Lower leg skin (tissue), 4 donors: ENCODE results near the gene VIT. TPM values are rescaled to one million over a fixed set of nuclear protein-coding genes. Genes with fewer than 3 reads are reported as not detected.
A peak's percentile ranks its signal among the peaks of the same experiment; 100 is the strongest.

Source experiments
- DNase-seq, 2 donors: peaks; one replicate each; pipeline ENCODE4 v3.0.0-alpha.2; 2019; ENCODE audit warnings: low spot score in 2 of 2
- H3K4me3 ChIP-seq: fragments of 200-600 bp; sonication (generic); 2 replicates; pipeline ENCODE4 v1.5.1; 2017; ENCODE audit warnings: mild to moderate bottlenecking, low read depth; ENCODE audit not compliant: poor library complexity, severe bottlenecking
- POLR2A ChIP-seq, 2 donors: fragments of 450-650 bp; IDR thresholded peaks; one replicate each; pipeline ENCODE4 v1.6.1; 2016 to 2017; ENCODE audit warnings: antibody characterized with exemption in 2 of 2, mild to moderate bottlenecking in 1 of 2, moderate library complexity in 1 of 2
- whole genome bisulfite sequencing, 2 donors: methylation state at CpG; one replicate each; pipeline ENCODE4 v1.1.5; 2018; 5-methylcytosine and 5-hydroxymethylcytosine counted together
- intact Hi-C: fragments of 100-400 bp; cut with DNase I; formaldehyde crosslinking; loops from one replicate; pipeline ENCODE4 v1.15.0; 2023; ENCODE audit warnings: low total_unique reads
- total RNA-seq, 4 donors: library from RNA; depleted of rRNA; stranded (reverse); fragments of >200 nt; gene quantifications; one replicate each; pipeline ENCODE4 v1.1.0, GENCODE V29; 2016
- TF ChIP-seq, protein P1 (sequence below), 3 donors: fragments of 450-650 bp; IDR thresholded peaks; one replicate each; pipeline ENCODE4 v1.5.1; 2016; ENCODE audit warnings: antibody characterized with exemption in 3 of 3, mild to moderate bottlenecking in 3 of 3, moderate library complexity in 2 of 3

VIT gene
- total RNA-seq, 4 donors from 2014 or later = 10.0 to 23.7 (median 13.8) TPM

DNA sequence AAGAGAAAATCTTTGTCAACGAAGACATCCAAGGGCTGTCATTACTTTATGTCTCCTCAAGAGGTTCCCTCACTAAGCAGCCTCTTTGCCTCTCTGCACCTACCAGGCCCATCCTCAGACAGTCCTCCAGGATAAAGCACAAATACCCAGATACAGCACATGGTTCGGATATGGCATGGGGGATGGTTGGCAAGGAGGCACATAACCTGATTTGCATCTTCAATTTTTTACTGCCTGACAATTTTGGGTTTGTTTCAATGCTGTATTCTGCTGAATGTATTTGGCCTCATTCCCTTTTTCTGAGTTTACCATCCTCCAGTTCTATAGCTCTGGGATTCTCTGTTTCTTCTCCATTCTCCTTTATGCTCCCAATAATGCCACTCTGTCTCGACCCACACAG is 78.8 kb downstream of the VIT start:
- WGBS, 2 donors = 85 to 88% methylated on average over 3 of the region's 3 CpGs

DNA sequence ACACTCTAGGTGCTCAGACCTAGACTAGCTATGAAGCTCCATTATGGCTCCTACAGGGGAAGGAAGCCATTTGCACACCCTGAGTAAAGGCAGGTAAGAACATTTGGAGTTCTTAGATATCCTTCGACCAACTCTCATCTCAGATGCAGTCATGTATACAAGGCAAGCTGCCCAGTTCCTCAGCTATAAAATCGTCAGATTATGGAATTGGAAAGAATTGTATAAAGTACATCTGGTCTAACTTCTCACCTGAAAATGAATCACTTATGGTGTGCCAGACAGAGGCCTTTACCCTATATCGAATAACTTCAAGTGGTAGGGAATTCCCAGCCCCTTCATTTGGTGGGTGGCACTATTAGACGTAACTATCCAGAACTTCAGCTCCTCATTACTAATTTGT is 79.3 kb downstream of the VIT start:
- no peak for DNase-seq
- H3K4me3 ChIP-seq = no peak overlapping the region
- WGBS, 2 donors = 82 to 88% methylated on average over 4 of the region's 4 CpGs
- intact Hi-C loops = no loop called here
- TF ChIP-seq POLR2A (IDR thresholded peaks at IDR 0.05) = no peak
- TF ChIP-seq, protein P1, sequence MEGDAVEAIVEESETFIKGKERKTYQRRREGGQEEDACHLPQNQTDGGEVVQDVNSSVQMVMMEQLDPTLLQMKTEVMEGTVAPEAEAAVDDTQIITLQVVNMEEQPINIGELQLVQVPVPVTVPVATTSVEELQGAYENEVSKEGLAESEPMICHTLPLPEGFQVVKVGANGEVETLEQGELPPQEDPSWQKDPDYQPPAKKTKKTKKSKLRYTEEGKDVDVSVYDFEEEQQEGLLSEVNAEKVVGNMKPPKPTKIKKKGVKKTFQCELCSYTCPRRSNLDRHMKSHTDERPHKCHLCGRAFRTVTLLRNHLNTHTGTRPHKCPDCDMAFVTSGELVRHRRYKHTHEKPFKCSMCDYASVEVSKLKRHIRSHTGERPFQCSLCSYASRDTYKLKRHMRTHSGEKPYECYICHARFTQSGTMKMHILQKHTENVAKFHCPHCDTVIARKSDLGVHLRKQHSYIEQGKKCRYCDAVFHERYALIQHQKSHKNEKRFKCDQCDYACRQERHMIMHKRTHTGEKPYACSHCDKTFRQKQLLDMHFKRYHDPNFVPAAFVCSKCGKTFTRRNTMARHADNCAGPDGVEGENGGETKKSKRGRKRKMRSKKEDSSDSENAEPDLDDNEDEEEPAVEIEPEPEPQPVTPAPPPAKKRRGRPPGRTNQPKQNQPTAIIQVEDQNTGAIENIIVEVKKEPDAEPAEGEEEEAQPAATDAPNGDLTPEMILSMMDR (IDR thresholded peaks at IDR 0.05) = no peak

More for the DNA sequence above, 78.8 kb downstream of the VIT start:
- intact Hi-C loops = no loop called here
- H3K4me3 ChIP-seq = no peak overlapping the region
- TF ChIP-seq, protein P1 (IDR thresholded peaks at IDR 0.05) = no peak
- TF ChIP-seq POLR2A (IDR thresholded peaks at IDR 0.05) = no peak
- DNase-seq = peak in 1 of 2 donors; percentile 20

DNA sequence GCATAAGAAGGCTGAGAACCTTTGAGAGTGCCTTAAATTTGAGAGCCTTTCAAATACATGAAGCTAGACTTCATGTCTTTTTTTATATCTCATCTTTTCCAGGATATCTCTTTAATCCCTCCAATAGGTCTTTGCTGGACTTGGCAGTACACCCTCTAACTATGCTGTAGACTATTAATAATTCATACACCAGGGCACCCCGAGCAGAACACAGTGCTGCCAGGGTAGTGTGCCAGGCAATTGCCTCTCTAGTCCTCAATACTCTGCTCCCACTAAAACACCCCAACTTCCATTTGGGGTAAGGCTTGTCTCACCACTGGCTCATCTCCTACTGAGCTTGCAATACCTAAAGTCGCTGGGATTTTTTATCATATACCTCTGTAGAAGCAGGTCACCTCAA is 80.8 kb downstream of the VIT start:
- WGBS, 2 donors = 50 to 68% methylated on average over 2 of the region's 2 CpGs
- peak in 1 of 2 donors; percentile 37 for DNase-seq
- no peak for TF ChIP-seq POLR2A (IDR thresholded peaks at IDR 0.05)
- TF ChIP-seq, protein P1 (IDR thresholded peaks at IDR 0.05) = no peak
- no peak overlapping the region for H3K4me3 ChIP-seq
- intact Hi-C loops = no loop called here

DNA sequence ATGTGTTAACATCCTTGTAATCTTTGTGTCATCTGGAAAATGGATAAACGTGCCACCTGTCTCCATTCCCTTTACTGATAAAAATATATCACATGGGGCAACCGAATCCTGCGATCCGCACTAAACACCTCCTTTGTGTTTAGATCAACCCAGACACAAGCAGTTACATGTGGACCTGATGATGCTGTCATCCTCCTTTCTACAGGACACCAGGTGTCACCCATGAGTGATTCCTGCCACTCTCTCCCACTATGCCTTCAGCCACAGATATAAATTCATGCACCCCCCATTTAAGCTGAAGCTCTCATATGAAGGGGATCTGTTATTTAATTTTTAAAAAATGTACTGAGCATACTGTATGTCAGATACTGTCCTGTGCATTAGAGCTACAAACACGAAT is 81.3 kb downstream of the VIT start:
- intact Hi-C loops = no loop called here
- H3K4me3 ChIP-seq = no peak overlapping the region
- WGBS, 2 donors = 83 to 89% methylated on average over 5 of the region's 5 CpGs
- DNase-seq = peak in 1 of 2 donors; percentile 7
- TF ChIP-seq, protein P1 (IDR thresholded peaks at IDR 0.05) = no peak
- no peak for TF ChIP-seq POLR2A (IDR thresholded peaks at IDR 0.05)

DNA sequence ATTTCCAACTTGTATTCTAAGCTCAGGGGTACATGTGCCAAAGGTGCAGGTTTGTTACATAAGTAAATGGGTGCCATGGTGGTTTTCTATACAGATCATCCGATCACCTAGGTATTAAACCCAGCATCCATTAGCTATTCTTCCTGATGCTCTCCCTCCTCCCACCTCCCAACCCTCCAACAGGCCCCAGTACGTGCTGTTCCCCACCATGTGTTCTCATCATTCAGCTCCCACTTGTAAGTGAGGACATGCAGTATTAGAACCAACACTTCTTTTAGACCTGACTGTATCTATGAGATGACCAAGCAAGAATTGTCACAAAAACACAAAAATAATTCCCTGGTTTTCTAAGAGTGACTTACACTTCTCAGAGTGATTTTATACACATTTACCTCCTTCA is 83.0 kb downstream of the VIT start:
- 92 to 94% methylated on average over 2 of the region's 2 CpGs for WGBS, 2 donors
- H3K4me3 ChIP-seq = no peak overlapping the region
- peak in 1 of 2 donors; percentile 13 for DNase-seq
- TF ChIP-seq, protein P1 (IDR thresholded peaks at IDR 0.05) = no peak
- no peak for TF ChIP-seq POLR2A (IDR thresholded peaks at IDR 0.05)
- intact Hi-C loops = no loop called here

DNA sequence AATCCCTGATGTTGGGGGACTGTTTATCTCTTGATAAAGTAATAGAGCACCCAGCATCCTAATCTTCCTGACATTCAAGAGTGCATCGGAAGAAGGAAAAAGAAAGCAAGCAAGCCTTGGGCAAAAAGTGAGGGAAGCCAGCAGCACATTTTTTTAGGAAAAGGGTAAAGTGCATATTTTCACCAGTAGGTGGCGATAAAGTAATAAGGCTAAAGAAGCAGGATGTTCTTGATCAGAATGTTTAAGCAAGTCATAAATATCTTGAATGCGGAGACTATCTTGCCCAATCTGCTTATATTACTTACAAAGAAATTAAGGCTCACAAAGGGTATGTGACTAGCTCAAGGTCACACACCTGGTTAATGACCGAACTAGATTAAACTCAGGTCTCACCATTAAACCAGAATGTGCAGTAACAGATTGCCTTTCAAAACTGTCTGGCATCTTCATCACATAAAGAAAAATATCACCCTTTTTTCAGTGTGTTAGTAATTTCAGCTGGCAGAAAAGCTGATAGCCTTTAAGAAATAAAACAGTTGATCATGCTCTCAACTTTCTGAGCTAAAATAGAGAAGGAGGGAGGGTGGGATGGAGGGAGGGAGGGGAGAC is 83.8 kb downstream of the VIT start:
- WGBS, 2 donors = 1 to 2% methylated on average over 4 of the region's 4 CpGs
- intact Hi-C loops = loop anchor here (10.0 kb wide), 1 partner anchor 224 kb away; no protein-coding TSS in a partner anchor
- H3K4me3 ChIP-seq = no peak overlapping the region
- TF ChIP-seq POLR2A (IDR thresholded peaks at IDR 0.05) = no peak
- TF ChIP-seq, protein P1 (IDR thresholded peaks at IDR 0.05) = peak in 1 of 3 donors; percentile 9
- peak in 1 of 2 donors; percentile 25 for DNase-seq
